ENCODE results near the gene ALB. TPM values are rescaled to one million over a fixed set of nuclear protein-coding genes. Genes with fewer than 3 reads are reported as not detected.

The ALB gene
- total and polyA plus RNA-seq, 2 of the 8 experiments (the other 6 are each of a cell fraction or from before 2014, with no cell fraction given): 0.12 TPM; not detected in 1

- TF ChIP-seq CHD7 (IDR thresholded peaks at IDR 0.05; ENCODE audit: insufficient replicate concordance, low read length) (peak; percentile 36), GTF2F1 (IDR thresholded peaks at IDR 0.05; ENCODE audit: borderline replicate concordance, low read depth, low read length) (no peak), NANOG (IDR thresholded peaks at IDR 0.05; ENCODE audit: insufficient read depth, low read depth, low read length, poor library complexity, severe bottlenecking) (peak; percentile 93), HDAC2 (IDR thresholded peaks at IDR 0.05; ENCODE audit: borderline replicate concordance in 1 of 2, low read depth in 2 of 2, low read length in 2 of 2) (peak in 1 of 2 experiments; percentile 29; a peak in 1 of 4 replicates)
These were observed 47.3 kb downstream of the ALB start (continued) for GRCh38 chr4:73451404-73451803.

Measured in H1 (cell line).